Measurements from ENCODE around the gene ATP2A2. TPM values are rescaled to one million over a fixed set of nuclear protein-coding genes. Genes with fewer than 3 reads are reported as not detected.
A peak's percentile ranks its signal among the peaks of the same experiment; 100 is the strongest.
"Not testable (repeated sequence)": the region's sequence is repeated elsewhere in the genome, so short reads cannot be mapped to it uniquely, and the experiment has no call there.

ATP2A2 gene
- 68.5 and 75.7 TPM in 2 replicates for total RNA-seq (2014; rRNA removed; shearing (Covaris generic))

GRCh38 chr12:110280779-110281548 is at the start of gene ATP2A2:
ATP2A2 (plus strand) TSS chr12:110281247; CDS start chr12:110281790, 543 bp downstream.
- DNase-seq (ENCODE audit: low read depth), result peak; percentile 88

- DNase-seq (ENCODE audit: low read depth), result no peak
These were observed 47.7 kb upstream of the ATP2A2 start for GRCh38 chr12:110233212-110233903.

- no peak for DNase-seq (ENCODE audit: low read depth)
These were observed 46.7 kb upstream of the ATP2A2 start for GRCh38 chr12:110234331-110234751.

- DNase-seq (ENCODE audit: low read depth), result no peak
These were observed 46.3 kb upstream of the ATP2A2 start for GRCh38 chr12:110234755-110235154.

- DNase-seq (ENCODE audit: low read depth), result no peak
These were observed 45.7 kb upstream of the ATP2A2 start for GRCh38 chr12:110235383-110235782.

- no peak for DNase-seq (ENCODE audit: low read depth)
These were observed 37.8 kb upstream of the ATP2A2 start for GRCh38 chr12:110243227-110243626.

GRCh38 chr12:110244372-110244771 is 36.7 kb upstream of the ATP2A2 start:
- no peak for DNase-seq (ENCODE audit: low read depth)

- DNase-seq (ENCODE audit: low read depth), result no peak
These were observed 36.2 kb upstream of the ATP2A2 start for GRCh38 chr12:110244829-110245228.

- peak; percentile 20 for DNase-seq (ENCODE audit: low read depth)
These were observed 35.7 kb upstream of the ATP2A2 start for GRCh38 chr12:110245369-110245772.

GRCh38 chr12:110246636-110247339 is 34.3 kb upstream of the ATP2A2 start:
- no peak for DNase-seq (ENCODE audit: low read depth)

GRCh38 chr12:110247340-110248095 is 33.5 kb upstream of the ATP2A2 start:
- no peak for DNase-seq (ENCODE audit: low read depth)

GRCh38 chr12:110248096-110248447 is 33.0 kb upstream of the ATP2A2 start:
- DNase-seq (ENCODE audit: low read depth), result no peak

GRCh38 chr12:110249105-110249504 is 31.9 kb upstream of the ATP2A2 start:
- DNase-seq (ENCODE audit: low read depth), result no peak

- DNase-seq (ENCODE audit: low read depth), result peak; percentile 26
These were observed 31.3 kb upstream of the ATP2A2 start for GRCh38 chr12:110249716-110250225.

GRCh38 chr12:110251381-110251780 is 29.7 kb upstream of the ATP2A2 start:
- no peak for DNase-seq (ENCODE audit: low read depth)

- DNase-seq (ENCODE audit: low read depth), result no peak
These were observed 28.3 kb upstream of the ATP2A2 start for GRCh38 chr12:110252716-110253115.

- no peak for DNase-seq (ENCODE audit: low read depth)
These were observed 27.9 kb upstream of the ATP2A2 start for GRCh38 chr12:110253176-110253575.

GRCh38 chr12:110254971-110255540 is 26.0 kb upstream of the ATP2A2 start:
- no peak for DNase-seq (ENCODE audit: low read depth)

GRCh38 chr12:110255890-110256456 is 25.1 kb upstream of the ATP2A2 start:
- not testable (repeated sequence) for DNase-seq (ENCODE audit: low read depth)

- no peak for DNase-seq (ENCODE audit: low read depth)
These were observed 24.1 kb upstream of the ATP2A2 start for GRCh38 chr12:110256780-110257431.
